Activated CD4-positive, alpha-beta T cell treated with anti-CD3 and anti-CD28 coated beads, Interleukin-2, amount 10 ng/mL, durations not matched to agents 24 days and 14 days (primary cell): ENCODE data around the gene KDM2A. TPM values are rescaled to one million over a fixed set of nuclear protein-coding genes. Genes with fewer than 3 reads are reported as not detected.

ENCODE experiments used
- DNase-seq: peaks from one replicate; pipeline ENCODE4 v3.0.0; 2022
- H3K27ac Mint-ChIP-seq: one replicate; pipeline ENCODE4 v1.8.0; 2022; ENCODE audit warnings: mild to moderate bottlenecking, mixed read lengths
- H3K27me3 Mint-ChIP-seq: one replicate; pipeline ENCODE4 v1.8.0; 2022; ENCODE audit warnings: mixed read lengths
- H3K36me3 Mint-ChIP-seq: one replicate; pipeline ENCODE4 v1.8.0; 2022; ENCODE audit warnings: low read depth, mild to moderate bottlenecking, mixed read lengths
- H3K4me1 Mint-ChIP-seq: one replicate; pipeline ENCODE4 v1.8.0; 2021; ENCODE audit warnings: mixed read lengths
- H3K4me3 Mint-ChIP-seq: one replicate; pipeline ENCODE4 v1.8.0; 2022; ENCODE audit warnings: mild to moderate bottlenecking, moderate library complexity, mixed read lengths
- H3K9me3 Mint-ChIP-seq: one replicate; pipeline ENCODE4 v1.8.0; 2021; ENCODE audit warnings: mixed read lengths
- intact Hi-C: fragments of 100-400 bp; cut with micrococcal nuclease; formaldehyde crosslinking; loops from one replicate; pipeline ENCODE4 v1.15.1; 2023
- total RNA-seq: library from RNA; stranded (reverse); gene quantifications from 2 replicates; pipeline ENCODE4 v1.2.3, GENCODE V29; 2022

The KDM2A gene
- total RNA-seq, 1 donor from 2014 or later = 102 TPM

- H3K27ac Mint-ChIP-seq = peak overlapping the region; percentile 94
- H3K36me3 Mint-ChIP-seq = peaks cover 49% of the 10 kb centered on the region
- peak; percentile 80 for DNase-seq
- no peaks in the 10 kb centered on the region for H3K27me3 Mint-ChIP-seq
- intact Hi-C loops = loop anchor here (1.0 to 10.0 kb wide), 4 partner anchors 10 to 1613 kb away; partner anchors contain the start of genes AIP, PPP1CA and TBC1D10C
- H3K4me1 Mint-ChIP-seq = peaks cover 71% of the 10 kb centered on the region
- H3K4me3 Mint-ChIP-seq = peak overlapping the region; percentile 97
- H3K9me3 Mint-ChIP-seq = no peaks in the 10 kb centered on the region
Measured at GRCh38 chr11:67267188-67268080, 148.4 kb downstream of the KDM2A start.

- Mint-ChIP-seq H3K27ac (peak overlapping the region; percentile 94), H3K36me3 (peaks cover 52% of the 10 kb centered on the region), H3K27me3 (no peaks in the 10 kb centered on the region), H3K9me3 (no peaks in the 10 kb centered on the region), H3K4me3 (peak overlapping the region; percentile 97), H3K4me1 (peaks cover 69% of the 10 kb centered on the region)
- intact Hi-C loops = loop anchor here (1.0 to 10.0 kb wide), 4 partner anchors 9 to 1614 kb away; partner anchors contain the start of genes AIP, PPP1CA and TBC1D10C
- peak; percentile 90 for DNase-seq
Measured at GRCh38 chr11:67268081-67268961, 149.3 kb downstream of the KDM2A start.

DNA sequence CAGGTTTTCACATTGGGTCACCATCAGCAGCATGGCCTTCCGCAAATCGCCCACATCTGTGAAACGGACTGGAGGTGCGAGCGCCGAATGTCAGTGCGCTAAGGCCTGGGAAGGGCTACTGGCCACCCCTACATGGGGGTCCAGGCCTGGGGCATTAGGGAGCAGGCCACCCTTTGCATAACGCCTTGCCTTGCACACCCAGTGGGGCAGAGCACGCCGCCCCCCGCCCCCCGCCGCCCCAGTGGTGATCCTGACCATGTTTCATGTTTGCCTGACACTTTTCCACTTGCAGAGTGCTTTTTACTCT, 149.9 kb downstream of the KDM2A start:
- intact Hi-C loops = loop anchor here (1.0 to 10.0 kb wide), 4 partner anchors 8 to 1614 kb away; partner anchors contain the start of genes AIP, PPP1CA and TBC1D10C
- Mint-ChIP-seq H3K9me3 (no peaks in the 10 kb centered on the region), H3K27me3 (no peaks in the 10 kb centered on the region), H3K27ac (peak overlapping the region; percentile 97), H3K4me1 (peaks cover 68% of the 10 kb centered on the region), H3K4me3 (peak overlapping the region; percentile 97), H3K36me3 (peaks cover 52% of the 10 kb centered on the region)
- DNase-seq = no peak

DNA sequence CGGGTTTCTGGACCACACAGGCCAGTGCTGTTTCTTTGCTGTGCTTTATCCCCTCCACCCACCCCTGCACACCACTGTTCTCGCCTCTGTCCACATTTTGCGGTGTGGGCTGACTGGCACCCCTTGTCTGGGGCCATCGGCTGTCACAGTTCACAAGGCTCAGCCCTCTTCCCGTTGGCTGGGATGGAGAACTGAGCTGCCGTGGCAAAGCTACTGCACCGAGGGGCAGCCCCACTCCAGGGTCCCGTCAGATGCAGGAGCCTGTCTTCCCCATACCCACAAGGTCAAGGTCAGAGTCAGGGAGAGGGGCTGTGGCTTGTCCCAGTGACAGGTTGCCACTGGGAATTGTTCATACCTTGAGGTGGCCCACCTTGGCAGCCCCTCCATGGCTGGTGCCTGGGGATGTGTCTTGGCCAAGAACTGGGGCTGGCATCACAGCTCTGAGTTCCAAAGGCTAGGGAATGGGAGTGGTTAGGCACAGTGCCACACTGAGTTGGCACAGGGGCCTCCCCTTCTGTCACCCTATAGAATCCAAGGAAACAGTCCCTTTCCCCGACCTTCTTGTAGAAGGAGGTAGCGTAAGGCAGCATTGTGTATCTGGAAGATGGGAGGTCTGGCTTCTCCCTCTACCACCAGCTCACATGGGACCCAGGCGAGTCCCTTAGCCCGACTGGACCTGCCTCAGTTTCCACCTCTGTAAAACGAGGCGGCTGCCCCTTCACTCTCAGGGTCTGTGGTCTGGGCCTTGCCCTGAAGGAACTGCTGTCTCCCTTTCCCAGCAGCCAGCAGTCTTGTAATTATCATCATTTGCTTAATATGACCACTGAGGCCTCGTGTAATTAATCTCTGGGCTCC, 150.6 kb downstream of the KDM2A start:
- peaks cover 55% of the 10 kb centered on the region for H3K36me3 Mint-ChIP-seq
- H3K9me3 Mint-ChIP-seq = no peaks in the 10 kb centered on the region
- H3K4me1 Mint-ChIP-seq = peaks cover 63% of the 10 kb centered on the region
- DNase-seq = peak; percentile 63
- peak overlapping the region; percentile 97 for H3K4me3 Mint-ChIP-seq
- peak overlapping the region; percentile 97 for H3K27ac Mint-ChIP-seq
- intact Hi-C loops = loop anchor here (5.0 to 10.0 kb wide), 4 partner anchors 133 to 1615 kb away; partner anchors contain the start of genes AIP, NDUFS8, PPP1CA and TBC1D10C
- H3K27me3 Mint-ChIP-seq = no peaks in the 10 kb centered on the region

DNA sequence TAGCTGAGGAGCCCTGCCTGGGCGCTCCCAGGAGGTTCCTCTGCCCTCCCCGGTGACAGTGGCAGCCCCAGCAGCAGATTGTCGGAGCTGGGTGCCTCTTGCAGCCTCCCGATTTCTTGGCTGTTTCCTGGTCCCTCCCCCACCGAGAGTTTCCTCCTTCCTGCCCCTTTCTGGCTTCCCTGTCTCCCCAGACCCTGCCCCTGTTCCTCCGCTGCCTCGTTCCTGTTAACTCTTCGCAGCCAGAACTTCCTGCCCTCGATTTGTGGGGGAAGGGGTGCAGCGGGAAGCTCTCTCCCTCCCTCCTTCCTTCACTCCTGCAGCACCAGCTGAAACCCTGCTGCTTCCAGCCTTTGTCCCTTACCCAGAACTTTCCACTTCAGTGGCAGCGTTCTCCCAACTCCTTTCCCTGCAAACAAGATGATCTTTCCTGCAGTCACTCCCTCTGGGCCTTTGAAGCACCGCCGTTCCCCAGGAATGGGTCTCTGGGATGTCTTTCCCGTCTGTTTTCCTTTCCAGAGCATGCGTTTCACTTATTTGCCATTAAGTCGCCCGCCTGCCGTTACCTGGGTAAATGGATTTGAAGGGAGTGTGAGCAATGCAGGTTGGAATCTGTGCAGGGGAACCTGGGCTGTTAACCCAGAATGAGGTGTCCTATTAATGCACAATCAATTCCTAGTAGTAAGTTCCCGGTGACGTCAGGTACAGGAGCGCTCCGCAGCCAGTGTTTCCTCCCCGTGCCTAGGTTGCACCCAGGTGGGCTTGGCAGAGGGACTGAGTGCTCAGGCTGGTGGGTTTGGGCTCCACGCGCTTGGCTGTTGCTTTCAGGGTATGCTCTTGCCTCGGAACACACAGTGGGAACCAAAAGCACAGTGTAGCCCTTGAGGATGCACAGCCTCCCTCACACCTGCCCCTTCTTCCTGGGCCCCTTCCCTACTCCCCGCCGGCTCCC, 151.5 kb downstream of the KDM2A start:
- H3K27ac Mint-ChIP-seq = peak overlapping the region; percentile 97
- intact Hi-C loops = loop anchor here (1.0 to 10.0 kb wide), 2 partner anchors 18 to 764 kb away; partner anchors contain the start of genes NDUFS8 and TCIRG1

DNA sequence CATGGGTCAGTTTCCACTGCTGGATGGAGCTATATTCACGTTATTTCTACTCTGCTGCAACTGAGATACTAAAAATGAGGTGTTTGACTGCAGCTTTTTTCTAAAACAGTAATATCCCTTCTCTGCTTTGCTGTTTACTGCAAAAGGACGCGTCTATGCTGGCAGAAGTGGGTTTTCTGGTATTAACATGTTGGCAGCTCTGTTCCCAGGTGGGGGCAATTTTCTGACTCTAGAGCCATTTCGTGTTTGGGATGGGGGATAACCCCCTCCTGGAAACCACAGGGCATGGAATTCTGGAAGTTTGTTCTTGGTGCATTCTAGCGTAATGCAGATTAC, 152.1 kb downstream of the KDM2A start:
- intact Hi-C loops = loop anchor here (1.0 to 10.0 kb wide), 2 partner anchors 17 to 764 kb away; partner anchors contain the start of genes NDUFS8 and TCIRG1
- H3K27ac Mint-ChIP-seq = peak overlapping the region; percentile 97
- H3K9me3 Mint-ChIP-seq = no peaks in the 10 kb centered on the region
- H3K4me1 Mint-ChIP-seq = peaks cover 58% of the 10 kb centered on the region
- no peak for DNase-seq
- H3K36me3 Mint-ChIP-seq = peaks cover 64% of the 10 kb centered on the region
- H3K27me3 Mint-ChIP-seq = no peaks in the 10 kb centered on the region
- peak overlapping the region; percentile 97 for H3K4me3 Mint-ChIP-seq

More for the DNA sequence above, 151.5 kb downstream of the KDM2A start:
- peak; percentile 78 for DNase-seq
- Mint-ChIP-seq H3K4me1 (peaks cover 57% of the 10 kb centered on the region), H3K27me3 (no peaks in the 10 kb centered on the region), H3K36me3 (peaks cover 59% of the 10 kb centered on the region), H3K9me3 (no peaks in the 10 kb centered on the region), H3K4me3 (peak overlapping the region; percentile 97)

GRCh38 chr11:67271541-67272284, 152.7 kb downstream of the KDM2A start:
- H3K27me3 Mint-ChIP-seq = no peaks in the 10 kb centered on the region
- peak overlapping the region; percentile 97 for H3K27ac Mint-ChIP-seq
- peaks cover 67% of the 10 kb centered on the region for H3K36me3 Mint-ChIP-seq
- intact Hi-C loops = loop anchor here (1.0 to 10.0 kb wide), 2 partner anchors 17 to 763 kb away; partner anchors contain the start of genes NDUFS8 and TCIRG1
- H3K4me3 Mint-ChIP-seq = peak overlapping the region; percentile 97
- H3K9me3 Mint-ChIP-seq = no peaks in the 10 kb centered on the region
- H3K4me1 Mint-ChIP-seq = peaks cover 62% of the 10 kb centered on the region
- peak; percentile 86 for DNase-seq

GRCh38 chr11:67272327-67273259, 153.5 kb downstream of the KDM2A start:
- Mint-ChIP-seq H3K36me3 (peaks cover 64% of the 10 kb centered on the region), H3K4me1 (peaks cover 70% of the 10 kb centered on the region), H3K27ac (peak overlapping the region; percentile 97), H3K27me3 (no peaks in the 10 kb centered on the region), H3K9me3 (no peaks in the 10 kb centered on the region), H3K4me3 (peak overlapping the region; percentile 97)
- intact Hi-C loops = loop anchor here (10.0 kb wide), 1 partner anchor 762 kb away; the partner anchor contains the start of genes NDUFS8 and TCIRG1
- DNase-seq = peak; percentile 82

GRCh38 chr11:67273260-67273990, 154.4 kb downstream of the KDM2A start:
- Mint-ChIP-seq H3K4me1 (peaks cover 73% of the 10 kb centered on the region), H3K9me3 (no peaks in the 10 kb centered on the region), H3K27me3 (no peaks in the 10 kb centered on the region), H3K27ac (peak overlapping the region; percentile 97), H3K36me3 (peaks cover 58% of the 10 kb centered on the region), H3K4me3 (peak overlapping the region; percentile 97)
- intact Hi-C loops = loop anchor here (10.0 kb wide), 1 partner anchor 761 kb away; the partner anchor contains the start of genes NDUFS8 and TCIRG1
- DNase-seq = no peak
